ENCODE data around the gene AATF. TPM values are rescaled to one million over a fixed set of nuclear protein-coding genes. Genes with fewer than 3 reads are reported as not detected.
A peak's percentile ranks its signal among the peaks of the same experiment; 100 is the strongest.

AATF gene
- total and polyA plus RNA-seq, 2 of the 8 experiments (the other 6 are each of a cell fraction or from before 2014, with no cell fraction given): 20.1 to 62.8 TPM

DNA sequence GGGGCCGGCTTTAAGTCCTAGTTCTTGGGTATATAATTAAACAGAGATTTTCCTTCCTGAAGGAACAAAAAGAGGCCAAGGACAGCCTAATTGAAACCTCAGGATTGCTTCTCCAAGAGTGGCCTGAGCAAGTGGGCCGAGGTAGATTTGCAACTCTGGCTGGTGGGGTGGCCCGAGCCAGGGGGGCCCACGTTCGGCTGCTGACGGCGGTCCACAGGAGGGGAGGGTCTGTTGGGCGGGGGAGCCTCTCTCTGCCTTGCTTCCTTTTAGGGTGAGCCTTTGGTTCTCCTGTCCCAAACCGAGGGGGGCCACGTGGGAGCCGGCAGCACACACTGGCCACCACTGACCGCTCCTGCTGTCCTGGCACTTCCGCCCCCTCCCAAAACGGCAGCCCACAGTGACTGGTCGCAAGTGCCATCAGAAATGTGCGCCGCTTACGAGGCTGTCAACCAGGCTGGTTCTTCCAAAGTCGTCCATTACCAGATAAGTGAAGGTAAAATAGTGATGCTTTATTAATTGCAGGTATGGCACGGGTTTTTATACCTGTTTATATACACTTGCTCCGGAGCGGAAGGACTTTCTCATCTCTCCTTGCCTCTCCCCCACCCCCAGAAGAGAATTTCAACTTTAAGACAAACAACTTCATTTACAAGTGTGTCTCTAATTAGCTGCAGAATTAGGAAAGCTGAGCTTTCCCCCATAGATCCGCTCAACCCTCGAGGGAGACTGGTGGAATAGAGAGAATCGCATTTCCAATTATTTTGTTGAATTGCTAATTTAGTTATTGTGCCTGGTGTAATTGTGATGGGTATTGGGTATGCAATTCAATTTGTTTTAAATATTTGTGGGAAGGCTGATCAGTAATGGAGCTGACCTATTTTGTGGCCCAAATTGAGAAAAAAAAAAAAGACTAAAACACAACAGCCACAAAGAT, 117.8 kb downstream of the AATF start (continued):
- TF ChIP-seq CREB1 (IDR thresholded peaks at IDR 0.05): peak; percentile 68

All from H1 (cell line).